HG03095 (cell line): Measurements from ENCODE around the gene CDH22.

Experiments used
- ATAC-seq: cut with Tn5 transposase; IDR thresholded peaks from one replicate; pipeline ENCODE4 v1.9.1; 2021; ENCODE audit warnings: moderate library complexity; ENCODE audit not compliant: unreplicated experiment

Gene CDH22

GRCh38 chr20:46174469-46175126 lies 133.7 kb downstream of the CDH22 start:
- ATAC-seq: no peak

- ATAC-seq: no peak
Observed at GRCh38 chr20:46173652-46174468, 134.4 kb downstream of the CDH22 start.

- ATAC-seq: no peak
Observed at GRCh38 chr20:46172961-46173536, 135.2 kb downstream of the CDH22 start.

- no peak for ATAC-seq
Observed at GRCh38 chr20:46172455-46172854, 135.8 kb downstream of the CDH22 start.

GRCh38 chr20:46171909-46172308 lies 136.4 kb downstream of the CDH22 start:
- no peak for ATAC-seq

GRCh38 chr20:46171476-46171875 lies 136.8 kb downstream of the CDH22 start:
- ATAC-seq: no peak

GRCh38 chr20:46169245-46170171 lies 138.8 kb downstream of the CDH22 start:
- no peak for ATAC-seq

GRCh38 chr20:46168438-46168837 lies 139.9 kb downstream of the CDH22 start:
- no peak for ATAC-seq

GRCh38 chr20:46167080-46167479 lies 141.2 kb downstream of the CDH22 start:
- ATAC-seq: no peak

GRCh38 chr20:46164254-46164653 lies 144.0 kb downstream of the CDH22 start:
- ATAC-seq: no peak

- ATAC-seq: no peak
Observed at GRCh38 chr20:46161921-46162320, 146.4 kb downstream of the CDH22 start.

GRCh38 chr20:46160661-46161060 lies 147.6 kb downstream of the CDH22 start:
- no peak for ATAC-seq

- ATAC-seq: no peak
Observed at GRCh38 chr20:46159101-46159897, 149.0 kb downstream of the CDH22 start.

GRCh38 chr20:46158476-46158987 lies 149.8 kb downstream of the CDH22 start:
- ATAC-seq: no peak

- ATAC-seq: no peak
Observed at GRCh38 chr20:46157625-46158024, 150.7 kb downstream of the CDH22 start.

GRCh38 chr20:46157076-46157592 lies 151.2 kb downstream of the CDH22 start:
- no peak for ATAC-seq

GRCh38 chr20:46156065-46156464 lies 152.2 kb downstream of the CDH22 start:
- ATAC-seq: no peak

- ATAC-seq: no peak
Observed at GRCh38 chr20:46154796-46155195, 153.5 kb downstream of the CDH22 start.

- no peak for ATAC-seq
Observed at GRCh38 chr20:46154305-46154704, 154.0 kb downstream of the CDH22 start.
